RKO (cell line): ENCODE results near the gene RNF17.
"Not testable (repeated sequence)": the region's sequence is repeated elsewhere in the genome, so short reads cannot be mapped to it uniquely, and the experiment has no call there.

ENCODE experiments used
- DNase-seq: peaks from one replicate; pipeline ENCODE4 v3.0.0-alpha.2; 2016; ENCODE audit warnings: low spot score

Gene RNF17

GRCh38 chr13:24745516-24745860 lies 18.5 kb upstream of the RNF17 start:
- no peak for DNase-seq

- DNase-seq = no peak
These were observed 17.9 kb upstream of the RNF17 start for GRCh38 chr13:24745861-24746617.

GRCh38 chr13:24746618-24747247 lies 17.2 kb upstream of the RNF17 start:
- DNase-seq = no peak

GRCh38 chr13:24747248-24748060 lies 16.5 kb upstream of the RNF17 start:
- DNase-seq = no peak

- no peak for DNase-seq
These were observed 15.9 kb upstream of the RNF17 start for GRCh38 chr13:24748061-24748400.

GRCh38 chr13:24759197-24759596 lies 4.8 kb upstream of the RNF17 start:
- no peak for DNase-seq

GRCh38 chr13:24764276-24764630 lies 284 bp downstream of the RNF17 start:
- no peak for DNase-seq

GRCh38 chr13:24777171-24777570 lies 13.2 kb downstream of the RNF17 start:
- no peak for DNase-seq

GRCh38 chr13:24784319-24784718 lies 20.4 kb downstream of the RNF17 start:
- DNase-seq = peak; percentile 19

GRCh38 chr13:24788538-24788937 lies 24.6 kb downstream of the RNF17 start:
- DNase-seq = no peak

GRCh38 chr13:24802074-24802473 lies 38.1 kb downstream of the RNF17 start:
- no peak for DNase-seq

GRCh38 chr13:24821207-24821606 lies 57.2 kb downstream of the RNF17 start:
- no peak for DNase-seq

GRCh38 chr13:24822640-24823039 lies 58.7 kb downstream of the RNF17 start:
- no peak for DNase-seq

GRCh38 chr13:24823122-24823710 lies 59.2 kb downstream of the RNF17 start:
- DNase-seq = not testable (repeated sequence)

GRCh38 chr13:24827799-24828198 lies 63.8 kb downstream of the RNF17 start:
- DNase-seq = no peak

- DNase-seq = no peak
These were observed 71.0 kb downstream of the RNF17 start for GRCh38 chr13:24834902-24835510.

- DNase-seq = not testable (repeated sequence)
These were observed 73.6 kb downstream of the RNF17 start for GRCh38 chr13:24837528-24837927.

GRCh38 chr13:24842549-24843274 lies 78.7 kb downstream of the RNF17 start:
- DNase-seq = peak; percentile 35

GRCh38 chr13:24851546-24851945 lies 87.6 kb downstream of the RNF17 start:
- no peak for DNase-seq

GRCh38 chr13:24854311-24854710 lies 90.3 kb downstream of the RNF17 start:
- no peak for DNase-seq

GRCh38 chr13:24858953-24859352 lies 95.0 kb downstream of the RNF17 start:
- no peak for DNase-seq

GRCh38 chr13:24860770-24861169 lies 96.8 kb downstream of the RNF17 start:
- DNase-seq = no peak
